GM19099 (cell line): ENCODE data around the gene PAX7.

ENCODE experiments used
- POLR2A ChIP-seq: IDR thresholded peaks from 3 replicates; pipeline ENCODE4 v1.6.1; 2011; ENCODE audit warnings: low read depth; ENCODE audit not compliant: insufficient read length; ENCODE audit errors: extremely low read depth

The PAX7 gene

DNA sequence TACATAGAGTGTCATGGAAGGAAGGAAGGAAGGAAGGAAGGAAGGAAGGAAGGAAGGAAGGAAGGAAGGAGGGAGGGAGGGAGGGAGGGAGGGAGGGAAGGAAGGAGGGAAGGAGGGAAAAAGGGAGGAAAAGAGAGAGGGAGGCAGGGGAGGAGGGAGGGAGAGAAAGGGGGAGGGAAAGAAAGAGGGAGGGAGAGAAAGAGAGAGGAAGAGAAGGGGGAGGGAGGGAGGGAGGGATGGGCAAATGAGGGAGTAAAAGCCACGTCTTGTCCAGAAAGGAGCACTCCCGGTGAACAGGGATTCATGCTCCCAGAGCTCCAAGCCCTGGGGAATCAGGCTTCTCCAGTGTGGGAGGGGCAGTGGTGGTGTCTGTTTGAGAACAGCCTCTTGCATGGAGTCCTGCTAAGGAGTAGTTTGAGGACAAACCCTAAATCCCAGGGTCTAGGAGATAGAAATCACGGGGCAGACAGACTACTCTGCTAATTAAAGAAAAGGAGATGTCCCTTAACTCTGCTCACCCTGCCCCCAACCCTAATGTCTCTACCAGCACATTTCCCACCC lies 157.3 kb downstream of the PAX7 start:
- TF ChIP-seq POLR2A: no peak

DNA sequence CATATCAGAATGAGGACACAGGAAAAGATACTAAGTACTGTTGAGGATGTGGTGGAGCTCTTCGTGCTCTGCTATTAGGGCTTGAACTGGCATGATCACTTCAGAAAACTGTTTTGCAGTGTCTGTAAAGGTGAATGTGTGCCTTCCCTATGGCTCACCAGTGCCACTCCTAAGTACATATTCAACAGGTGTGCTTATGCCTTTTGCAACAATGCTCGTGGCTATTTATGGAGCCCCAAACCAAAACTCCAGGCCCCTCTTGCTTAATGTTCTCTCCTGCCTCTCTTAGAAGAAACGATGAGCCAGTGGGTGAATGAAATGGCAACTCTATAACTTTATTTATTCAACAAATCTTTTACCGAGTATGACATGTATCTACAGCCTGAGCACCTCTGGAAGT lies 158.6 kb downstream of the PAX7 start:
- no peak for TF ChIP-seq POLR2A

- TF ChIP-seq POLR2A: no peak
Observed at GRCh38 chr1:18792747-18793146, 162.1 kb downstream of the PAX7 start.

DNA sequence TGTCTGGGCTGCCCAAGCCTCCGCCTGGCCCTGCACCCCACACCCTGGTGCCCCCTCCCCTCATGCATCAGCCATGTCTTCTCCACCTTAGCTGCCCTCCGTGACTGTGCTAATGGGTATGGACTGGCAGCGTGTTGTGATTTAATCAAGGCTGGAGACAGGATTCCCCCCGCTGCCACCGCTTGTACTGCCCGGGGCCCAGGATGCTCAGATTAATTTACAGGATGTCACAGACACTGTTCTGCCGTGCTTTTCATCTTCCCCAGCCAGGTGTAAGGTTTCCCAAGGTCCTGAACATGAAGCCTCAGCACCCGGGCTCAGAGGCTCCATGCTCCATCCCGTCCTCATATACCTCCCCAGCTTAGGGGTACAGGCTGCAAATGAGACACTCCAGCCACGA lies 162.5 kb downstream of the PAX7 start:
- TF ChIP-seq POLR2A: no peak

DNA sequence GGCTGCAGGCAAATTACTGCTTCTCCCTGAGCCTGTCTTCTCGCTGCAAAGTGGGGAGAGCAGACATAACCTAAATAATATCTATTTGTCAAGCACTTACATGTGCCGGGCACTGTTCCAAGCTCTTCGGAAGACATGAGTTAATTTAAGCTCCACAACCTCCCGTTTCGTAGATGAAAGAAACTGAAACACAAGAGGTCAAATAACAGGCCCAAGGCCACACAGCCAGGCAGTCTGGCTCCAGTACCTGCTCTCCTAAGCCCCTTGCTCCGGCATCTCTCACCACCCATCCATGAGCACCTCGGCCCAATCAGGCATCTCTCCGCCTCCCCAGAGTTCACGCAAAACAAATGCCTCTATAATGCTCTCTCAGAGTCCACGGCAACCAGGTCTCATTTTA lies 163.4 kb downstream of the PAX7 start:
- TF ChIP-seq POLR2A: no peak

DNA sequence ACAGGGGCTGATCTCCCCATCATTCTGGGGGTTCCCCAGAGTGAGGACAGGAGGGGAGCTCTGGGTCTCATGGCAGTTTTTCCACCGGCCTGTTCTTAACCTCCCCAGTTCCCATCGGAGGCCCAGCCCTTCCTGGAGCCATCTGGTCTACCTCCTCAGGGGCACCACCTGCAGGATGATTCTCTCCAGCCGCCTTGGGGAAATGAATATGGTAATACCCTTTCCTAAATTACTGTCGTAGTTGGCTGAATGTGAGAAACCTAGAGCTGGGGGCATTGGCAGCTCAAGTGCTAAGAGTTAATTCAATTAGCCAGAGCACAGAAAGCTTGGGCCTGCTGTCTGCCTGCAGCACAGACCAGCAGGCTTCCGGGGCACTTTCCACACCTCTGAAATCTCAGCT lies 163.9 kb downstream of the PAX7 start:
- no peak for TF ChIP-seq POLR2A

GRCh38 chr1:18795002-18795689 lies 164.5 kb downstream of the PAX7 start:
- no peak for TF ChIP-seq POLR2A

- TF ChIP-seq POLR2A: no peak
Observed at GRCh38 chr1:18796950-18797349, 166.3 kb downstream of the PAX7 start.
